Activated CD4-positive, CD25-positive, alpha-beta regulatory T cell treated with anti-CD3 and anti-CD28 coated beads, Interleukin-2, amount 50 U/mL, for 72 hours (primary cell): Measurements from ENCODE around the gene MYH1.

Experiments used
- DNase-seq: peaks from one replicate; pipeline ENCODE4 v3.0.0; 2021

Gene MYH1

GRCh38 chr17:10477701-10478100, 40.6 kb downstream of the MYH1 start:
- DNase-seq, result no peak

GRCh38 chr17:10474536-10474935, 43.8 kb downstream of the MYH1 start:
- DNase-seq, result no peak

- no peak for DNase-seq
Measured at GRCh38 chr17:10471858-10472257, 46.5 kb downstream of the MYH1 start.

- DNase-seq, result no peak
Measured at GRCh38 chr17:10469459-10469858, 48.9 kb downstream of the MYH1 start, which contains the start of gene MYH4. MYH4 (minus strand) TSS chr17:10469559; CDS start chr17:10466745, 2,814 bp downstream.

- no peak for DNase-seq
Measured at GRCh38 chr17:10463402-10463801, 54.9 kb downstream of the MYH1 start.

GRCh38 chr17:10460062-10460461, 58.3 kb downstream of the MYH1 start:
- no peak for DNase-seq

- no peak for DNase-seq
Measured at GRCh38 chr17:10458701-10459100, 59.6 kb downstream of the MYH1 start.

- no peak for DNase-seq
Measured at GRCh38 chr17:10457952-10458351, 60.4 kb downstream of the MYH1 start.

- no peak for DNase-seq
Measured at GRCh38 chr17:10447026-10447931, 71.1 kb downstream of the MYH1 start.
